Upper lobe of left lung (tissue), 6 donors: Measurements from ENCODE around the gene CWF19L2. TPM values are rescaled to one million over a fixed set of nuclear protein-coding genes. Genes with fewer than 3 reads are reported as not detected.
"Not testable (repeated sequence)": the region's sequence is repeated elsewhere in the genome, so short reads cannot be mapped to it uniquely, and the experiment has no call there.

Experiments
- ATAC-seq, 2 donors: fragments of 200-7000 bp; cut with Tn5 transposase; one replicate each; pipeline ENCODE4 v1.9.1; 2022; ENCODE audit warnings: mild to moderate bottlenecking in 2 of 2, moderate library complexity in 2 of 2; ENCODE audit not compliant: low FRiP score in 2 of 2
- DNase-seq, 2 donors: peaks; one replicate each; pipeline ENCODE4 v3.0.0-alpha.2; 2019 to 2020
- H3K27ac ChIP-seq, 4 donors: fragments of 200-600 bp; sonication (generic); one replicate each; pipeline ENCODE4 v1.5.1; 2016 to 2019
- H3K27me3 ChIP-seq, 4 donors: fragments of 200-600 bp; sonication (generic); one replicate each; pipeline ENCODE4 v1.5.1; 2017 to 2019
- H3K36me3 ChIP-seq, 4 donors: fragments of 200-600 bp; sonication (generic); one replicate each; pipeline ENCODE4 v1.5.1; 2016 to 2019
- H3K4me1 ChIP-seq, 4 donors: fragments of 200-600 bp; sonication (generic); one replicate each; pipeline ENCODE4 v1.5.1; 2018 to 2019
- H3K4me3 ChIP-seq, 4 donors: fragments of 200-600 bp; sonication (generic); one replicate each; pipeline ENCODE4 v1.5.1; 2017 to 2019; ENCODE audit warnings: mild to moderate bottlenecking in 2 of 4, moderate library complexity in 1 of 4
- H3K9me3 ChIP-seq, 4 donors: fragments of 200-600 bp; sonication (generic); one replicate each; pipeline ENCODE4 v1.5.1; 2018 to 2019
- CTCF ChIP-seq, 6 experiments: fragments of 450-650 bp in 4 of 6; fragments of 200-600 bp in 2 of 6; sonication (generic) in 2 of 6; IDR thresholded peaks; one replicate each; pipeline ENCODE4 v1.5.1; 2016 to 2019; ENCODE audit warnings: antibody characterized with exemption in 6 of 6
- EP300 ChIP-seq, 4 donors: sonication (generic); formaldehyde crosslinking; IDR thresholded peaks; one replicate each; pipeline ENCODE4 v1.5.1; 2017; ENCODE audit warnings: antibody characterized with exemption in 4 of 4, control low read depth in 2 of 4
- POLR2A ChIP-seq, 4 donors: fragments of 450-650 bp; IDR thresholded peaks; one replicate each; pipeline ENCODE4 v1.5.1; 2016 to 2017; ENCODE audit warnings: antibody characterized with exemption in 4 of 4, mild to moderate bottlenecking in 2 of 4
- POLR2AphosphoS5 ChIP-seq, 2 donors: sonication (generic); formaldehyde crosslinking; IDR thresholded peaks; one replicate each; pipeline ENCODE4 v1.5.1; 2017; ENCODE audit warnings: antibody characterized with exemption in 2 of 2
- WGBS, 2 donors: methylation state at CpG; one replicate each; pipeline ENCODE4 v1.1.5; 2017 to 2018; 5-methylcytosine and 5-hydroxymethylcytosine counted together
- total RNA-seq, 6 donors: library from RNA; depleted of rRNA in 4 of 6; stranded (reverse); fragments of >200 nt in 4 of 6; gene quantifications; one replicate each; pipeline versions ENCODE4 v1.1.0 to v1.2.1, GENCODE V29; 2016 to 2021
- donor health status: DM: no; HTN: no; CAD: no; lungs with moderate emphysema.
- donor health status: DM: no; HTN: yes; CAD: no; lungs with severe emphysema.

Gene CWF19L2
- total RNA-seq, 6 donors from 2014 or later: 12.8 to 37.7 (median 21.7) TPM

- TF ChIP-seq POLR2A (IDR thresholded peaks at IDR 0.05) (no peak), POLR2AphosphoS5 (IDR thresholded peaks at IDR 0.05) (no peak), CTCF (IDR thresholded peaks at IDR 0.05) (no peak), EP300 (IDR thresholded peaks at IDR 0.05) (no peak)
- 52 to 56% methylated on average over 2 of the region's 2 CpGs for WGBS, 2 donors
- Histone ChIP-seq H3K4me1 (no peaks in the 10 kb centered on the region), H3K9me3 (no peaks in the 10 kb centered on the region), H3K27me3 (no peaks in the 10 kb centered on the region), H3K4me3 (no peak overlapping the region), H3K36me3 (peaks cover 2 to 44% (median 5%) of the 10 kb centered on the region in 4 donors), H3K27ac (no peak overlapping the region)
- no peak for DNase-seq
- ATAC-seq: no peak
Observed at GRCh38 chr11:107427569-107428180, 29.9 kb downstream of the CWF19L2 start.

DNA sequence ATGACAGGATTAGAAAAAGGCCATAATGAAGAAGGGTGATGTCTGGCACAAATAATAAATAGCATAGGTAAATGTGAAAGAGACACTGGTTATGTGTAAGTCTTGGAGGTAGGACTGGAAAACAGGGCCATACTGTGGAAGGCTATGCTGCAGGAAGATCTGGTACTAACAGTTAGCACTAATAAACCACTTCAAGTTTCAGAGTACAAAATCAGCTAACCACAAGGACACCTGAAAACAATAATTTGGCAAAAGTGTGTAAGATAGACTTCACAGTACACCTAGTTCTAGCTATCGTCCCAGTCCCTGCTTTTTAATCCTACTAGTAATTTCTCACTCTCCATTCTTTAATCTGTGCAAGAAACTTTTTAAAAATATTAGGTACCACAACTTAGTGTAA, 44.3 kb downstream of the CWF19L2 start:
- TF ChIP-seq EP300 (IDR thresholded peaks at IDR 0.05): no peak
- TF ChIP-seq POLR2AphosphoS5 (IDR thresholded peaks at IDR 0.05): no peak
- no peak for TF ChIP-seq CTCF (IDR thresholded peaks at IDR 0.05)
- no peak for TF ChIP-seq POLR2A (IDR thresholded peaks at IDR 0.05)
- Histone ChIP-seq H3K9me3 (no peaks in the 10 kb centered on the region), H3K4me3 (no peak overlapping the region), H3K4me1 (no peaks in the 10 kb centered on the region), H3K27me3 (no peaks in the 10 kb centered on the region), H3K36me3 (peaks cover 5 to 63% (median 11%) of the 10 kb centered on the region in 4 donors), H3K27ac (no peak overlapping the region)
- ATAC-seq: no peak
- WGBS, 2 donors: 85 to 95% methylated on average over 1 of the region's 1 CpG
- no peak for DNase-seq

DNA sequence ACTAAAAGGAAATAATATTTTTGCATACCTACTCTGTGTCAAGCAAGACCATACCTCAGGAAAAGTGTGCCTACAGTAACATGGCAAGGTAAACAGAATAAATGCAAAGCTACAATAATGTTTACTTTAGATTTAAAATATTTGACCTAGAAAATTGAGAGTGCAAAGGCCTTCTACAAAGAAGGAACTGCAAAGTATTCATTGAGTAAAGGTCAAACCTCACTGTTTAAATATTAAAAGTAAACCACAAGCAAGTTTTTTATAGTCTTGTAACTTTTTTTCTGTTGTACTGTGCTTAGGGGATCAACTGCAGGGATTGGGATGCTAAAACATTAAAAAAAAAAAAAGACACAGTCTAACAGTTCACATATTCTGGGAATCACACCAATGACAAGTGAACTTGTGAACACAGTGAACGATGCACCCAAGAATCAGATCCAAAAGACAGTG, 48.8 kb downstream of the CWF19L2 start:
- no peak for ATAC-seq
- no peak for TF ChIP-seq POLR2AphosphoS5 (IDR thresholded peaks at IDR 0.05)
- TF ChIP-seq POLR2A (IDR thresholded peaks at IDR 0.05): no peak
- WGBS, 2 donors: 59 to 65% methylated on average over 1 of the region's 1 CpG
- Histone ChIP-seq H3K4me3 (no peak overlapping the region), H3K36me3 (peaks cover 0 to 27% (median 2%) of the 10 kb centered on the region in 4 donors), H3K9me3 (no peaks in the 10 kb centered on the region), H3K27ac (no peak overlapping the region), H3K4me1 (no peaks in the 10 kb centered on the region), H3K27me3 (no peaks in the 10 kb centered on the region)
- no peak for DNase-seq

GRCh38 chr11:107405260-107405659, 52.4 kb downstream of the CWF19L2 start:
- 88 to 93% methylated on average over 1 of the region's 1 CpG for WGBS, 2 donors
- H3K27me3 ChIP-seq: no peaks in the 10 kb centered on the region
- H3K9me3 ChIP-seq: peaks cover 0 to 4% (median 0%) of the 10 kb centered on the region in 4 donors
- H3K36me3 ChIP-seq: peaks cover 0 to 5% (median 2%) of the 10 kb centered on the region in 4 donors
- H3K27ac ChIP-seq: no peak overlapping the region
- no peaks in the 10 kb centered on the region for H3K4me1 ChIP-seq
- DNase-seq (no peak), ATAC-seq (no peak)
- H3K4me3 ChIP-seq: no peak overlapping the region
- TF ChIP-seq CTCF (IDR thresholded peaks at IDR 0.05) (no peak), EP300 (IDR thresholded peaks at IDR 0.05) (no peak), POLR2A (IDR thresholded peaks at IDR 0.05) (no peak), POLR2AphosphoS5 (IDR thresholded peaks at IDR 0.05) (no peak)

- DNase-seq, H3K4me3 ChIP-seq, H3K9me3 ChIP-seq, H3K4me1 ChIP-seq, ATAC-seq, H3K27ac ChIP-seq, H3K27me3 ChIP-seq: not testable (repeated sequence)
- H3K36me3 ChIP-seq: peaks cover 0 to 10% (median 2%) of the 10 kb centered on the region in 4 donors
- WGBS, 2 donors: 84 to 89% methylated on average over 2 of the region's 2 CpGs
Observed at GRCh38 chr11:107401131-107401530, 56.5 kb downstream of the CWF19L2 start.

DNA sequence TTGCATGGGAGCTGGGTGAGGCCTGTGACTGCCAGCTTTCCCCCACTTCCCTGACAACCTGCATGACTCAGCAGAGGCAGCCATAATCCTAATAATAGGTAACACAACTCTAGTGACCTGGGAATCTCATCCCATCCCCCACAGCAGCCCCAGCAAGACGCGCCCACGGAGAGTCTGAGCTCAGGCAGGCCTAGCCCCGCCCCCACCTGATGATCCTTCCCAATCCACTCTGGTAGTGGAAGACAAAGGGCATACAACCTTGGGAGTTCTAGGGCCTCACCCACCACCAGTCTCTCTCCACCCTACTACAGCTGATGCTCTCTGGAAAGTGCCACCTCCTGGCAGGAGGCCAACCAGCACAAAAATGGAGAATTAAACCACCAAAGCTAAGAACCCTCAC, 60.3 kb downstream of the CWF19L2 start:
- WGBS, 2 donors: 100% methylated on average over 4 of the region's 4 CpGs; no CpG with 5 or more reads in 1 of the 2 donors
- DNase-seq (peak in 1 of 2 donors; percentile 8), ATAC-seq (no peak)
- no peak overlapping the region for H3K27ac ChIP-seq
- no peak for TF ChIP-seq CTCF (IDR thresholded peaks at IDR 0.05)
- no peak for TF ChIP-seq EP300 (IDR thresholded peaks at IDR 0.05)
- no peak for TF ChIP-seq POLR2AphosphoS5 (IDR thresholded peaks at IDR 0.05)
- no peak for TF ChIP-seq POLR2A (IDR thresholded peaks at IDR 0.05)
- H3K4me3 ChIP-seq: no peak overlapping the region
- no peaks in the 10 kb centered on the region for H3K27me3 ChIP-seq
- H3K4me1 ChIP-seq: no peaks in the 10 kb centered on the region
- H3K9me3 ChIP-seq: peaks cover 0 to 4% (median 0%) of the 10 kb centered on the region in 4 donors
- peaks cover 0 to 15% (median 2%) of the 10 kb centered on the region in 4 donors for H3K36me3 ChIP-seq
